Sigmoid colon (tissue), 7 donors: Measurements from ENCODE around the gene TSPAN4. TPM values are rescaled to one million over a fixed set of nuclear protein-coding genes. Genes with fewer than 3 reads are reported as not detected.

ENCODE experiments used
- DNase-seq: peaks from one replicate; pipeline ENCODE4 v3.0.0-alpha.2; 2019
- H3K27ac ChIP-seq, 4 donors: fragments of 200-600 bp; sonication (generic); one replicate each; pipeline ENCODE4 v1.5.1; 2016 to 2019; ENCODE audit warnings: mild to moderate bottlenecking in 1 of 4
- H3K27me3 ChIP-seq, 3 donors: fragments of 200-600 bp; sonication (generic); one replicate each; pipeline ENCODE4 v1.5.1; 2019; ENCODE audit warnings: mild to moderate bottlenecking in 1 of 3
- H3K36me3 ChIP-seq, 4 donors: fragments of 200-600 bp; sonication (generic); one replicate each; pipeline ENCODE4 v1.5.1; 2016 to 2019
- H3K4me1 ChIP-seq, 4 donors: fragments of 200-600 bp; sonication (generic); one replicate each; pipeline ENCODE4 v1.5.1; 2017 to 2019
- H3K4me3 ChIP-seq, 4 donors: fragments of 200-600 bp; sonication (generic); one replicate each; pipeline ENCODE4 v1.5.1; 2017 to 2019; ENCODE audit warnings: mild to moderate bottlenecking in 2 of 4, moderate library complexity in 1 of 4
- H3K9me3 ChIP-seq, 4 donors: fragments of 200-600 bp in 3 of 4; sonication (generic) in 3 of 4; one replicate each; pipeline versions ENCODE4 v1.5.1 to v1.6.1; 2013 to 2019
- EP300 ChIP-seq, 4 donors: sonication (generic); formaldehyde crosslinking; IDR thresholded peaks; one replicate each; pipeline ENCODE4 v1.6.1; 2017; ENCODE audit warnings: antibody characterized with exemption in 4 of 4
- POLR2A ChIP-seq, 2 donors: fragments of 450-650 bp; IDR thresholded peaks; one replicate each; pipeline ENCODE4 v1.6.1; 2016; ENCODE audit warnings: antibody characterized with exemption in 2 of 2, mild to moderate bottlenecking in 2 of 2, moderate library complexity in 2 of 2
- POLR2AphosphoS5 ChIP-seq, 4 donors: sonication (generic); formaldehyde crosslinking; IDR thresholded peaks; one replicate each; pipeline ENCODE4 v1.6.1; 2017; ENCODE audit warnings: antibody characterized with exemption in 4 of 4
- WGBS, 2 donors: extraction: QIAGEN DNeasy Blood & Tissue Kit; methylation state at CpG; one replicate each; pipeline ENCODE4 v1.1.7; 2013; 5-methylcytosine and 5-hydroxymethylcytosine counted together
- intact Hi-C: fragments of 100-400 bp; cut with DNase I; formaldehyde crosslinking; loops from one replicate; pipeline ENCODE4 v1.15.1; 2023
- polyA plus RNA-seq, 3 donors: library from polyadenylated mRNA; stranded (reverse); fragments of 200-250 nt; gene quantifications; one replicate each; pipeline ENCODE4 v1.2.3, GENCODE V29; 2013
- total RNA-seq, 4 donors: library from RNA; depleted of rRNA; stranded (reverse); fragments of >200 nt; gene quantifications; one replicate each; pipeline ENCODE4 v1.1.0, GENCODE V29; 2016
- TF ChIP-seq, protein P1 (sequence below), 4 experiments: fragments of 450-650 bp in 3 of 4; fragments of 200-600 bp in 1 of 4; IDR thresholded peaks; one replicate each; pipeline ENCODE4 v1.5.1; 2016 to 2019; ENCODE audit warnings: antibody characterized with exemption in 4 of 4, mild to moderate bottlenecking in 3 of 4, moderate library complexity in 2 of 4
- donor health status: healthy with polysubstance abuse.
- donor health status: Bipolar disorder and iron deficiency.
- donor health status: healthy.

The TSPAN4 gene
- total and polyA plus RNA-seq, 7 donors = 8.8 to 92.7 (median 79.2) TPM

DNA sequence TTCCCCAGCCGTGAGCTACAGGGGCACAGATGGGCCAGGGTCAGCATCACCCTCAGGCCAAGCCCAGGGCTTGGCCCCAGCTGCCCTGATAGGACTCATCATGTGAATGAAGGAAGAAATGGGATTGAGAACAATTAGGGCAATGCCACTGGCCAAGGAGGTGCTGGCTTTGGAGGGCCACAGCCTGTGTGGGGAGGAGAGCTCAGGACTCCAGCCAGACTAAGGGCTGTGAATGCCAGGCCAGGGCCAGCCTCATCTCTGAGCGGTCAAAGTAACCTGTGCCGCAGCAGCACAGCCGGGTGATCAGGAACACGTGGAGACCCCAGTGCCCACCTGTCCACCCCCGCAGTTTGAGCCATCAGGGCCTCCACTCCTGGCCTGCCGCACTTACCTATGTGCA lies 57.9 kb downstream of the TSPAN4 start:
- no peaks in the 10 kb centered on the region for H3K9me3 ChIP-seq
- no peaks in the 10 kb centered on the region for H3K27me3 ChIP-seq
- H3K27ac ChIP-seq = no peak overlapping the region
- no peak for TF ChIP-seq POLR2A (IDR thresholded peaks at IDR 0.05)
- no peak for TF ChIP-seq EP300 (IDR thresholded peaks at IDR 0.05)
- TF ChIP-seq, protein P1, sequence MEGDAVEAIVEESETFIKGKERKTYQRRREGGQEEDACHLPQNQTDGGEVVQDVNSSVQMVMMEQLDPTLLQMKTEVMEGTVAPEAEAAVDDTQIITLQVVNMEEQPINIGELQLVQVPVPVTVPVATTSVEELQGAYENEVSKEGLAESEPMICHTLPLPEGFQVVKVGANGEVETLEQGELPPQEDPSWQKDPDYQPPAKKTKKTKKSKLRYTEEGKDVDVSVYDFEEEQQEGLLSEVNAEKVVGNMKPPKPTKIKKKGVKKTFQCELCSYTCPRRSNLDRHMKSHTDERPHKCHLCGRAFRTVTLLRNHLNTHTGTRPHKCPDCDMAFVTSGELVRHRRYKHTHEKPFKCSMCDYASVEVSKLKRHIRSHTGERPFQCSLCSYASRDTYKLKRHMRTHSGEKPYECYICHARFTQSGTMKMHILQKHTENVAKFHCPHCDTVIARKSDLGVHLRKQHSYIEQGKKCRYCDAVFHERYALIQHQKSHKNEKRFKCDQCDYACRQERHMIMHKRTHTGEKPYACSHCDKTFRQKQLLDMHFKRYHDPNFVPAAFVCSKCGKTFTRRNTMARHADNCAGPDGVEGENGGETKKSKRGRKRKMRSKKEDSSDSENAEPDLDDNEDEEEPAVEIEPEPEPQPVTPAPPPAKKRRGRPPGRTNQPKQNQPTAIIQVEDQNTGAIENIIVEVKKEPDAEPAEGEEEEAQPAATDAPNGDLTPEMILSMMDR (IDR thresholded peaks at IDR 0.05) = no peak
- TF ChIP-seq POLR2AphosphoS5 (IDR thresholded peaks at IDR 0.05) = no peak
- 90 to 96% methylated on average over 7 of the region's 7 CpGs for WGBS, 2 donors
- DNase-seq = no peak
- H3K36me3 ChIP-seq = peaks cover 18 to 65% (median 51%) of the 10 kb centered on the region in 4 donors
- intact Hi-C loops = no loop called here
- H3K4me3 ChIP-seq = no peak overlapping the region
- H3K4me1 ChIP-seq = peaks cover 0 to 16% (median 13%) of the 10 kb centered on the region in 4 donors

DNA sequence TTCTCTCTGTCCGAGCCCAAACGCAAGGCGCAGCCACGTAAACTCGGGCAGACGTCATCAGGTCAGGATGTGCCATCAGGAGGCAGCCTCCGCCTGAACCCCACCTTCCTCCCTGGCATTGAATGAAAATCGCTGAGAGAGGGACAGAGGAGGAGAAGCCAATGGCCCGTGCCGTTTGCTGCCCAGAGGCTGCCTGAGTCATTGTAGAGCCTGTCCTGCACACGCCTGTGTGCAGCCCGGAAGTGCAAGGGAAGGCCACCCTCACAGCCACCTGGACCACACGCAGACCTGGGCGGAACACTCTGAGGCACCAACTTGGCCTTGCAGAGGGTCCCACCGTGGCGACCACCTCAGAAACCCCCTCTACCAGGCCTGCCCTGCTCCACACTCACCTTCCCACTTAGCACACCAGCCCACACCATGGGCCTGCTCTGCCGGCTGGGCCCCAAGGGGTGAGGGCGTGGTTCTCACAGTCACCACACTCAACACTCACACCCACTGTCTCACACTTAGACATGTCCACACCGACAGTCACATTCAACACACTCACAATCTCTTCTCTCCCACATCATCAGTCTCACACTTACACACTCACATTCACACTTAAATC lies 58.9 kb downstream of the TSPAN4 start:
- TF ChIP-seq EP300 (IDR thresholded peaks at IDR 0.05) = no peak
- TF ChIP-seq POLR2AphosphoS5 (IDR thresholded peaks at IDR 0.05) = no peak
- no peak for TF ChIP-seq POLR2A (IDR thresholded peaks at IDR 0.05)
- TF ChIP-seq, protein P1 (IDR thresholded peaks at IDR 0.05) = no peak
- H3K4me3 ChIP-seq = no peak overlapping the region
- intact Hi-C loops = no loop called here
- no peaks in the 10 kb centered on the region for H3K9me3 ChIP-seq
- 90 to 92% methylated on average over 19 of the region's 19 CpGs for WGBS, 2 donors
- H3K27me3 ChIP-seq = no peaks in the 10 kb centered on the region
- peaks cover 18 to 68% (median 51%) of the 10 kb centered on the region in 4 donors for H3K36me3 ChIP-seq
- peaks cover 0 to 16% (median 13%) of the 10 kb centered on the region in 4 donors for H3K4me1 ChIP-seq
- no peak for DNase-seq
- H3K27ac ChIP-seq = no peak overlapping the region

DNA sequence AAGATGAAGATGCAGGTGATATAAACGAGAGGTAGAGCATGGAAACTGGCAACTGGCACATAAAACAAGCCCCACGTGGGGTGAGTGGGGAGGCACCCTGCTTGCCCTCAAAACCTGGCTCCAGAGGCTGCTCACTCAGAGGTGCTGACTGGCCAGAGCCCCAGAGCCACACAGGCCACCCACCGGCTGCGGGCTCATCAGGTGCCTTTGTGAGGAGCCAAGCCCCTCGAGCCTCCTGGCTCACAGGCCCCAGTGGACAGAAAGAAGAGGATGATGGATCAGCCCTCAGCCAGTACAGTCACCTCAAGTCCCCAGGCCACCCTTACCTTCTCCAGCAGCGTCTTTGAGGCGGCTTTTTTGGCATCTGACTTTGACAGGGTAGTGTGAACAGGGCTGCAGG lies 61.7 kb downstream of the TSPAN4 start:
- Histone ChIP-seq H3K27ac (no peak overlapping the region), H3K27me3 (no peaks in the 10 kb centered on the region), H3K36me3 (peaks cover 17 to 57% (median 48%) of the 10 kb centered on the region in 4 donors), H3K9me3 (no peaks in the 10 kb centered on the region), H3K4me1 (peaks cover 0 to 3% (median 1%) of the 10 kb centered on the region in 4 donors), H3K4me3 (no peak overlapping the region)
- intact Hi-C loops = no loop called here
- 96% methylated on average over 7 of the region's 7 CpGs for WGBS, 2 donors
- TF ChIP-seq POLR2A (IDR thresholded peaks at IDR 0.05) (no peak), EP300 (IDR thresholded peaks at IDR 0.05) (no peak), POLR2AphosphoS5 (IDR thresholded peaks at IDR 0.05) (no peak)
- TF ChIP-seq, protein P1 (IDR thresholded peaks at IDR 0.05) = no peak
- no peak for DNase-seq

DNA sequence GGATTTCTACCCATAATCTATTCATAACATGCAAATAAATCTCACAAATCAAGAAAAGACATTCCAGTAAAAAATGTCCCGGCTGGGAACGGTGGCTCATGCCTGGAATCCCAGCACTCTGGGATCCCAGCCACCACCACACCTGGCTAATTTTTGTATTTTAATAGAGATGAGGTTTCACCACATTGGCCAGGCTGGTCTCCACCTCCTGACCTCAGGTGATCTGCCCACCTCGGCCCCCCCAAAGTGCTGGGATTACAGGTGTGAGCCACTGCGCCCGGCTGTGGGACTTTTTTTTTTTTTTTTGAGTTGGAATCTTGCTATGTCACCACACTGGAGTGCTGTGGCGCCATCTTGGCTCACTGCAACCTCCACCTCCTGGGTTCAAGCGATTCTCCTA lies 63.3 kb downstream of the TSPAN4 start:
- Histone ChIP-seq H3K9me3 (no peaks in the 10 kb centered on the region), H3K36me3 (peaks cover under 1 to 41% (median 32%) of the 10 kb centered on the region in 4 donors), H3K27me3 (no peaks in the 10 kb centered on the region), H3K27ac (no peak overlapping the region), H3K4me3 (no peak overlapping the region), H3K4me1 (peaks cover 0 to 13% (median 12%) of the 10 kb centered on the region in 4 donors)
- intact Hi-C loops = no loop called here
- no peak for DNase-seq
- WGBS, 2 donors = 91 to 94% methylated on average over 7 of the region's 7 CpGs
- TF ChIP-seq POLR2AphosphoS5 (IDR thresholded peaks at IDR 0.05) (no peak), POLR2A (IDR thresholded peaks at IDR 0.05) (no peak), EP300 (IDR thresholded peaks at IDR 0.05) (no peak)
- TF ChIP-seq, protein P1 (IDR thresholded peaks at IDR 0.05) = no peak

DNA sequence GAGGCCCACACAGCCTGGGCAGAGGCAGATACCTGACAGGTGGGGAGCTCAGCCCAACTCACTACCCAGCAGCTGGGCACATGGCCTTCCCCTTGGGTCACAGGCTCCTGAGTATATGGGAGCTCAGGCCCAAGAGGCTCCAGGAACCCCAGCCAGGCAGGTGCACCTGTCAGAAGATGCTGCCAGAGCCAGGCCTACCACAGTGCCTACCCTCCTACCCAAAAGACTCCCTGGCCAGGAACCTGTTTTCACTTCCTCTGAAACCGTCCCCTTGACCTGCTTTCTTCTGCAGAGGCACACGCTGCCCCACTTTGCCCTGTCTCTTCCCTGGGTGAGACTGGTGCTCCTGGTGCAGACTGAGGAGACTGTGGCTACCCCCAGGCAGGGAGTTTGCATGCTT lies 65.0 kb downstream of the TSPAN4 start:
- no peak overlapping the region for H3K27ac ChIP-seq
- peaks cover 0 to 24% (median 18%) of the 10 kb centered on the region in 4 donors for H3K36me3 ChIP-seq
- no peak for DNase-seq
- no peaks in the 10 kb centered on the region for H3K27me3 ChIP-seq
- intact Hi-C loops = no loop called here
- H3K4me1 ChIP-seq = peaks cover 0 to 27% (median 18%) of the 10 kb centered on the region in 4 donors
- TF ChIP-seq POLR2AphosphoS5 (IDR thresholded peaks at IDR 0.05) = no peak
- TF ChIP-seq, protein P1 (IDR thresholded peaks at IDR 0.05) = no peak
- no peak for TF ChIP-seq EP300 (IDR thresholded peaks at IDR 0.05)
- no peak for TF ChIP-seq POLR2A (IDR thresholded peaks at IDR 0.05)
- 83 to 95% methylated on average over 2 of the region's 2 CpGs for WGBS, 2 donors
- no peak overlapping the region for H3K4me3 ChIP-seq
- H3K9me3 ChIP-seq = no peaks in the 10 kb centered on the region
